Activated CD4-positive, alpha-beta T cell treated with anti-CD3 and anti-CD28 coated beads for 1 hour (primary cell): ENCODE measurements around the gene TGFBR1.

ENCODE experiments used
- DNase-seq: peaks from one replicate; pipeline ENCODE4 v3.0.0-alpha.2; 2020

The TGFBR1 gene

GRCh38 chr9:99138424-99139284, 33.7 kb downstream of the TGFBR1 start:
- DNase-seq: no peak

GRCh38 chr9:99139868-99140267, 35.0 kb downstream of the TGFBR1 start:
- DNase-seq: no peak

GRCh38 chr9:99140685-99141314, 35.9 kb downstream of the TGFBR1 start:
- peak; percentile 38 for DNase-seq

- no peak for DNase-seq
These were observed 36.9 kb downstream of the TGFBR1 start for GRCh38 chr9:99141849-99142248.

- no peak for DNase-seq
These were observed 37.4 kb downstream of the TGFBR1 start for GRCh38 chr9:99142275-99142674.

GRCh38 chr9:99143655-99144054, 38.7 kb downstream of the TGFBR1 start:
- no peak for DNase-seq

- DNase-seq: no peak
These were observed 40.1 kb downstream of the TGFBR1 start for GRCh38 chr9:99144966-99145365.

- no peak for DNase-seq
These were observed 41.7 kb downstream of the TGFBR1 start for GRCh38 chr9:99146574-99146973.

- no peak for DNase-seq
These were observed 42.3 kb downstream of the TGFBR1 start for GRCh38 chr9:99147177-99147576.

GRCh38 chr9:99150451-99151171, 45.7 kb downstream of the TGFBR1 start:
- no peak for DNase-seq

- no peak for DNase-seq
These were observed 49.4 kb downstream of the TGFBR1 start for GRCh38 chr9:99154356-99154755.

- DNase-seq: no peak
These were observed 50.8 kb downstream of the TGFBR1 start for GRCh38 chr9:99155736-99156135.

- no peak for DNase-seq
These were observed 53.7 kb downstream of the TGFBR1 start for GRCh38 chr9:99158629-99159028.

- no peak for DNase-seq
These were observed 55.3 kb downstream of the TGFBR1 start for GRCh38 chr9:99160173-99160572.

- DNase-seq: no peak
These were observed 57.9 kb downstream of the TGFBR1 start for GRCh38 chr9:99162759-99163364.

- DNase-seq: no peak
These were observed 61.2 kb downstream of the TGFBR1 start for GRCh38 chr9:99166149-99166548.

GRCh38 chr9:99167119-99167518, 62.2 kb downstream of the TGFBR1 start:
- DNase-seq: no peak

- no peak for DNase-seq
These were observed 62.8 kb downstream of the TGFBR1 start for GRCh38 chr9:99167694-99168093.

GRCh38 chr9:99169086-99169485, 64.2 kb downstream of the TGFBR1 start:
- DNase-seq: no peak

GRCh38 chr9:99169982-99170761, 65.3 kb downstream of the TGFBR1 start:
- no peak for DNase-seq

GRCh38 chr9:99171225-99172123, 66.6 kb downstream of the TGFBR1 start:
- DNase-seq: no peak
